Dermis microvascular lymphatic vessel endothelial cell (primary cell): ENCODE results near the gene APBA2. TPM values are rescaled to one million over a fixed set of nuclear protein-coding genes. Genes with fewer than 3 reads are reported as not detected.

ENCODE experiments used
- DNase-seq, 2 donors: peaks; one replicate each; pipeline versions ENCODE4 v3.0.0 to v3.0.0-alpha.2; 2010; ENCODE audit warnings: low read depth in 2 of 2
- total RNA-seq: library from RNA; depleted of rRNA; stranded (reverse); fragments of >200 nt; gene quantifications from 2 replicates; pipeline ENCODE4 v1.2.1, GENCODE V29; 2014

APBA2 gene
- total RNA-seq, 1 donor from 2014 or later = 22.7 TPM

DNA sequence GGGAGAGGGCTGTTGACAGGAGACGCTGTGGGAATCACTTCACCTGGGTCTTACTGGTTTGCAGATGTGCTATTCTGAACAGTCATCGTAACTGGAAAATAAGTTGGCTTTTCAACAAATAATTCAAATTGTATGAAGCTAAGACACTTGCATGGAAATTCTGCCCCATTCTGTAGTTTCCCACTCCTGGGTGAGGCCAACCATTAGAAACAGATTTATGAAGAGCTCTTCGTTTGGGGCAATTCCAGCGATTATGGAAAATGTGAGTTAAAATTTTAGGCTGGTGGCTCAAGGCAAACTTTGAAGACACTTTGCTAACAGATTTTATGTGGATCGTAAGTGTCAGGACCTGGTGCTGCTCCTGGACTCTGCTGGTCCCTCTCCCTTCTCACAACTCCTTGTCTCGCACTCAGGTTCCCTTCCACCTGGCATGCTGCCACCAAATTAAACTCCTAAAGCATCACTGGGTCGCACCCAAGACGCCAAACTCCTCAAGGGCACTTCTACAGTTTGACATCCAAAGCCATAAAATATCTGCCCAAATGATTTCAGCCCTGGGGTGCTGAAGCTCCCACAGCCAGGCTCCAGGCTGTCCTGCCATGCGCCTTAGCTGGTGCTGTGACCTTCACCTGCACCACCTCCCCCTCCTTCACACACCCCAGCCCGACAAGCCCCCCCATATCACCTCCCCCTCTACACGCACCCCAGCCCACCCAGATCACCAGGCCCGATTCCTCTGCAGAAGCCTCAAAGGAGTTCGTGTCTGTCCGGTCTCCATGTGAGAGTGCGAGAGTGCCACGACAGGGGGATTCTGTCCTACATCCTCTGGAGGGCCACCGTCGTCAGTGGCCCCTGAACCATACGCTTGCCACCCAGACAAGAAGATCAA is 245.4 kb downstream of the APBA2 start:
- no peak for DNase-seq

DNA sequence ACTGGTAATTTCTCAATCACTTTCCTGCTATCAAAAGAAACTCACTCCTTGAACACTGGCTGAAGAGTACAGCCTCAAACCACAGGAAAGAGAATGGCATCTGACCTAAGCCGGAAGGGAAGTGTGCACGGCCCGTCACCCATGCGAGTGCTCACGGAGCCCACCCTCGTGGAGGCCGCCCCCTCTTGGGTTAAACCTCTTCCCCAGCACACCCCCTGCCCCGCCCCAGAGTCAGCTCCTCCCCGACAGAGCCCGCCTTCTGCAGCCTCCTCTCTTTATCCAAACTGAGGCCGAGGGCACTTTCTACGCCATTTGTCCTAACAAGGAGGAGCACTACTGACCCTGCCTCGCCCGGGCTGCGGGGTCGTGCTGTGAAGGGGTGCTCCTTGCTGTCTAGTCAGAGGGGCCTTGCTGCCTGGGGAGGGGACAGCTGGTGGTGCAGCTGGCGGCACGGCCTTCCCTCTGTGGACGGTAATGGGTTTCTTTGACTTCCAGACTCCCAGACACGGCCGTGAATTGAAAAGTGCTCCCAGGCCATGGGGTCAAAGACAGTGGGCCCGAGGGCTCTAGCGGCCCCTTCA is 246.2 kb downstream of the APBA2 start:
- DNase-seq = no peak

DNA sequence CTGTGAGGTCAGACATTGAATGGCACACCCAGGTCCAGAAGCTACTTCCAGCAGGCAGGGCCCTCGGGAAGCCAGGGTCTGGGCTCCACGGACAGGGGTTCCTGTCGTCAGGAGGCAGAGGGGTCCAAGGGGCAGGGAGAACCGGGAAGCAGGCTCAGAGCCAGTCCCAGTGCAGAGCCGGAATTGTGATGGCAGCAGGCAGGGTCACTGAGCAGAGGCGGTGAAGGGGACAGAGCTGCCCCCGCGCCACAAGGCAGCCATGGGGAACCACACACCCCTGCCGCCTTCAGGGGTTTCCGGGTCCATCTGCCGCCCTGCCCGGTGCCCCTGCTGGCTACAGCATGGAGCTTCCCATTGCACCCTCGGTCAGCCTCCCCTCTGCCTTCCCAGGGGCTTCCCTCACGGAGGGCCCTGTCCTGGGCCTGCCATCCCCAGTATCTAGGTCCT is 247.0 kb downstream of the APBA2 start:
- DNase-seq = peak in 1 of 2 donors; percentile 12

DNA sequence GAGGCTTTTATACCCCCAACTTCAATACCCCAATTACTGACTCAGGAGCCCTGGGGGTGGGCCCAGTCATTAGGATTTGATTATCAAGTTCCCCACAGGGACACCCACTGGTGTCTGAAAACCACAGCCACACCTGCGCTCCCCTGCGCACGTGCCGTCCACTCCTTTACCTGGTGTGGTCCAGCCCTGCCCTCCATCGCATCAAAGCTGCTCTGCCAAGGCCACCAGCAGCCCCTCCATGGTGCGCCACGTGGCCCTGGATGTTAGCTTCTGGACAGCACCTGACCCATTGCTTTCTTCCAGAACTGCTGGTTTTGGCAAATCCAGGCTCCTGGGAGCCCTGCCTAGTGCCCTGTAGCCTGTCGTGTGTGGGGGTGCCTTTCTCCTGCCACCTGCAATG is 247.5 kb downstream of the APBA2 start:
- DNase-seq = no peak

DNA sequence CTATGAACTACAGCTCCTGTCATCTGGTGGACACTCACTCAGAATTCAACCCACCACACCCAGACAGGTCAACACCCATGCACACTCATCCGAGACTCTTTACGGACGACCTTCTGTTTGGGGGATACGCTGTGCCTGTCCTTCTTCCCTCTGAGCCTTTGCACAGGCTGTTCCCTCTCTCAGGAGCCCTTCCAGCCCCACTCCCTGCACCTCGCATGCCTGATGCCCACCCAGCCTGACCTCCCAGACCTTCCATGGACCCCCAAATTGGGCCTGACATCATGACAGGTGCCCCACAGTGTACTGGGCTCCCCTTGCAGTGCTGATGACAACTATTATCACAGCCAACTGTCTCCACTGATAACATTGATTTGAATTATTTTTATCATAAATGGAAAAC is 248.0 kb downstream of the APBA2 start:
- no peak for DNase-seq

DNA sequence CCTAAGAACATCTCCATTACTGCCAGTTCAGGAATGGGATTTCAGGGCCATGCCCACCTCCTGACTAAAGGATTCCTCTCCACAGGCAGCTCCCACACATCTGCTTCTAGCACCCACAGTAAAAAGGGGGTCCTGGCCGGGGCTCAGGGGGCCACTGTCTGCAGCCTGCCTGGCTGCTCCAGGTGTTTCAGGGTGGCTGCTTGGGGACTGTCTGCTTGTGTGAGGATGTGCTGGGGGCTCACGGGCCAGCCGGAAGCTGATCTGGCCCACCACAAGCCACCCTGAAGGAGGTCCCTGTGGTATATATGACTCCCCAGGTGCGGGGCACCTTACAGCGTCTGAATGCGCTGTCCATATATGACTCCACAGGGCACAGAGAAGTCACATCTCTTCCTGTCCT is 248.5 kb downstream of the APBA2 start:
- DNase-seq = no peak

DNA sequence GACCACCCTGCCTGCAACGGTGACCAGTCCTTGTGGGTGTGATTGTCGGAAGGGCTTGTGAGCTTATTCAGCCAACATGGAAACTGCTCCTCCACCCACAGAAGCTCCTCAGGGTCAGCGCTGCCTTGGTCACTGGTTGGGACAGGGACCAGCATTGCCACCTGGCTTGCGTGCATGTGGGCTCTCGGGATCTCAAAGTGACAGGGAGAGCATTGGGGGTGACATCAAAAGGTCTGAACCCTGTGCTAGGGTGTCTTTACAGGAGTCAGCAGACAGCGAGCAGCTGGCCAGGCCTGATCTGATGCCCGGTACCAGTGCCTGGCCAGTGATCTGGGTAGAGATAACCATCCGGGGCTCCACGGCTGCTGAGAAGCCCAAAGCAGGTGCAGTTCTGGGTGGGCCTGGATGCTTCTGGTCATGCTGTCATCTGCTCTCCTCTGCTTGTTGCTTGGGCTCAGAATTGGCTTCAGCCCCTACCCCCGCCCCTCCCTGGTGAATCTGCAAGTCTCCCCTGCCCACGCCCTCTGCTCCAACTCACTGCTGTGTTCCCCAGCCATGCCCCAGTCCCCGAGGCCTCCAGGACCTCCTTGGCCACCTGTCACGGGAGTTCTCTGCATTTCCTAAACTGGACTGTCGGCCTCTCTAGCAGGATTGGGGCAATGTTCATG is 249.0 kb downstream of the APBA2 start:
- no peak for DNase-seq

DNA sequence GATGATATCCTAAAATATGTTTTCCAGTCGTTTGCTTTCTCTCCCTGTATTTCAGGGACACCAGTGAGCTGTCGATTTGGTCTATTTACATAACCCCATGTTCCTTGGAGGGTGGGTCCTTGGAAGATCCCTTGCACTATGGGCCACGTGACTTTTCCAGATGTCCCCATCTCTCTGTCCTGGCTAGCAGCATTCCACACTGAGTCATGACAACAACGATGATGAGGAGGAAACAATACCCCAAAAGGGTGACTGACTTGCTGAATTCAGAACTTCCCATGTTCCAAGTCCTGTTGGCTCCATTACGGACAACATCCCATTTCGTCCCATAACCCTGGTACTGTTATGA is 249.5 kb downstream of the APBA2 start:
- no peak for DNase-seq

DNA sequence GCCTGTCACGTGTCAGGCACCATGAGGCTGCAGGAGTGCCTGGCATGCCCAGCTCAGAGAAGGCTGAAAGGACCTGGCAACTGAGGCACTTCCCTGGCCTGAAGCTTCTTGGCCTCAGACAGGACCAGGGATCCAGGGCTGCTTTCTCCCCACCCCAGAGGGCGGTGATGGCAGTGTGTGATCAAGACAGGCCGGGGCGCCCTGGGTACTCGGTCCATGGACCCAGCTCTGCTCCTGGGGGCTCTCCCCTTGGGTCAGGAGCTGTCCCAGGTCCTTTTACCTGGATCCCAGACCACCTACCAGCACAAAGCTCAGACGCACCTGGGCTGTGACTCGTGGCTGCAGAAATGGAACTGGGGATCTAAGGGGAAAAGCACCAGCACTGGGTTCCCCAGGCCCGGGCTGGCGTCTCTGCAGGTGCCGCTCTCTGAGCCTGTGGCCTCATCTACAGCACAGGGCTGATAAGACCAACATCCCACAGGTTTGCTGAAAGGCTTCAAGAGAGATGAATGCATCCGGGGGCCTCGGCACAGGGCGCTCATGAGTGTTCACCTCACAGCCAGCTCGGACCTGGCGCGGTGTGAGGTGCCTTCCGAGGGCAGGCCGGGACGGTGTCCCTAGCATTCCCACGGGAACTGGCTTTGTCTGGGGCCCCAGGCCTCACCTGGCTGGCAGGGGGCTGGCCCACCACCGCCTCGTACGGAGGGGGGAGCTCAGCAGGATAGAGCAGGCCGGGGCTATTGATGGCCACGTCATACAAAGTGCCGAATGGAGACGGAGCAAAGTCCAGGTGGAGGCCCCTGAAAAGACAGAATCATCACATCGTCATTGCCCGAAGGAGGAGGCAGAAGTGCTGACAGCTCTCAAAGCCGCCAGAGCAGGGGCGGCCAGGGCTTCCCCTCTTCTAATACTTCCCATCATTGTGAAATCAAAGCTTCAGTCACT is 250.2 kb downstream of the APBA2 start:
- no peak for DNase-seq

DNA sequence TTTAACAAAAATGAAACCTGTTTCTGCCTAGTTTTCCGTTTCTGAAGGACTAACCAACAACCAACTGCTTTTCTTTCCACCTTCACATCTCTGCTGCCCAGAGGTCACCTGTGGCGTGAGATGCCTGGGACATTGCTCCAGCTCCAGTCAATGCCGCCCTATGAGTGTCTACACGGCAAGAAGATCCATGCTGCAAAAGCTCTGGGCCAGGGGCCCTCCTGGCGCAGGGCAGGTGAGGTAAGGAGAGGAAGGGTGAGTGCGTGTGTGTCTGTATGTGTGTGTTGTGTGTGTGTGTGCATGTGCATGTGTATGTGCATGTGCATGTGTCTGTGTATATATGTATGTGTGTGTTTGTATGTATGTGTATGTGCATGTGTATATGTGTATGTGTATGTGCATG is 252.5 kb downstream of the APBA2 start:
- no peak for DNase-seq

DNA sequence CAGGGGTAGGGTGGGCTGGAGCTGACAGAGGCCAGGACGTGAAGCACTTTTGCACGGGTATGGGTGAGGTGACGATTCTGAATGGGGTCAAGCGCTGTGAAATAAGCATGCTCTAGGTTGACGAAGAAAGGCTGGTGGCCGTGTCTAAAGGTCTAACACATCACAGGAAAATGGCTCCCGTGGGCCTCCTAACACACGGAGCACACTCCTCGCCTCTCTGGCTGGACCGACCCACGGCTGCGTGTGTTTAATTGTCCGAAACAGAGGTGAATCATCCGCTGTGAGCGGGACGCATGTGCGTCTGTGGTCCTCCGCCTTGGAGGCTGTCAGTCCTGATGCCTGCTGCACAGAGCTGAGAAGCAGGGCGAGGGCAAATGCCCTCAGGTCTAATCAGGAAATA is 253.3 kb downstream of the APBA2 start:
- DNase-seq = no peak

DNA sequence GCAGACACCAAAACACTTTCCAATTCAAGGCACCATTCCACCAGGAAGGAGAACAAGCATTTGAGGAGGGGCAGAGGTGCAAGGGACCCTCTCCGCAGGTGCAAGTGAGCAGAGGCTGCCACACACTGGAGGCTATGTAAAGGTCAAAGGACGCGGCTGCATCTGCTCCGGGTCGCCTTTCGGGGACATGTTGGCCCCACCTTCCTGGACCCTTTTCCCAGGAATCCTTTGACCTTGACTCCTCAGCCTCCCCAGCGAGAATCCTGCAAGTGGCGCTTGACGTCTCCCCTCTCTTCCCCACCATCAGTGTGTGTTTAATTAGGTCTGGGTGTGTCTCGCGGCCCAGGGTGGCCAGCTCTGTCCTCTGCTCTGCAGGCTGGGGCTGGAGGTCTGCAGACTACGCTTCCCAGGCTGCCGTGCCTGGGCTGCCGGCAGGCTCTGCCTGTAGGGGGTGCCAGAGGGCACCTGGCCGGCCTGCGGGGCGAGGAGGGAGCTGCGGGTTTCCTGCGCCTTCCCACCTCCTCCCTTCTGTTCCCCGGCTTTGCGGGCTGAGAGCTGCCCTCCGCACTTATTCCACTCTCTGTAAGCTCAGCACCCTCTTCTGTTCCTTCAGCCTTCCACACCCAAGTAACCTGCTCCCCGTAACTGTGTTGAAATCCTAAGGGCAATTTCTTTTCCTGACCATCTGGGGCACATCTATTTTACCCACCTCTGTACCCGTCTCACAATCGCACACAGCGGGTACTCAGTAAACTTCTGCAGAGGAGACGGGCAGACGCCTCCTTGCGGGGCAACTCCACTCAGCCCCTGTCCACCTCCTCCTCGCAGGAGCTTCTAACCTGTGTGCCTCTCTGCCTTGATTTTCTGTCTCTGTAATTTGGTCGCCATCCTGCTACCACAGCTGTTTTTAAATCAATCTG is 254.0 kb downstream of the APBA2 start:
- DNase-seq = peak; percentile 17 to 37

DNA sequence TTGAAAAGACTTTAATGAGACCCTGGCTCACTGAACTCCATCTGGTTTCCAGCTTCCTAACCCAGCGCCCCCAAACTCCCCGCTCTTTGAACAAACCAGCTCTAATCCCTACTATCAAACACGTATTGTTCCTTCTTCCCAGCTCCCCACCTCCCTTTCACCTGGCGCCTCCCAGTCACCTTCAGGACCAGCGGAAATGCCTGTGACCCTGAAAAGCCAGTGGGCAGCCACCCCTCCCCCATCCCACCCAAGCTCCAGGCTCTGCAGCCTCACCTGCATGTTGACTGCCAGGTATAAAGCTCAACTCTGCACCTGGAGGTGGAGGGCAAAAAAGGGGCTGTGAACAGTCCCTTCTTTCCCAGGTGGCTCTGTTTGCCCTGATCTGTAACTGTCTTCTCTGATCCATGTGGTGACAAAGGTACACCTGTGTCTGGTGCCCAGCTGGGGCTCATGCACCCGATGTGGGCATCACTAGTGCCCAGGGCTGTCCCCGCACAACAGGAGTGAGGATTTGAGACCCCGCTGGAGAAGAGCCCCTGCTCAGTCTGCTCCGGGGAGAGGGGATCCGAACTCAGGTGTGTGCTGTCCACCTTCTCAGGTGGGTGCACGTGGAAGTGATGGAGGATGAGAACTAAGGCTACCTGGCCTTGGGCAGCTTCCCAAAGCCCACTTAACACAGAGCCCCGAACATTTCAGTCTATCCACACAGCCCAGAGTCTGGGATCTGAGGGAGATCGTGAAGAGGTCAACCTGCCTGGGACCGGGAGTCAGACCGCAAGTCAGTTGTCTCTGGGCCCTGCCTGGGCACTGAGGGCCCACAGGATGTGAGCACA is 254.9 kb downstream of the APBA2 start:
- DNase-seq = no peak

DNA sequence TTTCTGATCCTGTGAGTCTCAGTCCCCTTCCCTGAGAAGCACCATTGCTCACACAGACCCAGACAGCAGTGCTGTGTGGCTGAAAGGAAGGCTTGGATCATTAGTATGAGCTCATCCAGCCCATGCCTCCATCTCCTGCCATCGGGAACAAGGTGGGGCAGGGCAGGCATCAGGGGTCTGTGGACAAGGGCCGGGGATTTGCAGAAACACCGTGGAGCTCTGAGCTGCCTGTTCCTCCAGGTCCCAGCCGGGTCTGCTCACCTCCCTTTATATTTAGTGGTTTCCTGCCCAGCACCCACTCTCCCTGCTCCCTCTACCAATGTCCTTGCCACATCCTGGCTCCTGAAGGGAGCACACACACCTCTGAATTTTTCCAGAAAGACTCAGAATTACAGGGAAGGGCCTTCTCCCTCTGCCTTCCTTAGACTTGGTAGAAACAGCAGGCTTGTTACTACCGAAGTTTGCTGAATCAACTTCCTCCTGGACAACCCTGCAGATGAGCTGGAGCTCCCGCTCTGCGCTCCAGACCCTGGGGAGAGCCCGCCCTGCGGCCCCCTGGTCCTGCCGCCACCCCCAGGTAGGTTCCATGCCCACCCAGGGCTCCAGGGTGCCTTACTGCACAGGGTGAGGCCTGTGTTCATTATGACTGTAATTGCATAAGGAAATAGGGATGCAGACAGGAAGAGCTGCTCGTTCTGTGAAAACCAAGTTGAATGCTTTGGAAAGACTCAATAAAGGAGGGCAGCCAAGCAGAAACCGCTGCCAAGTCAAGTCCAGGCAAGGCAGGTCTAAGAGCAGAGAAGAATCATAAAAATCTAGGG is 255.7 kb downstream of the APBA2 start:
- no peak for DNase-seq

DNA sequence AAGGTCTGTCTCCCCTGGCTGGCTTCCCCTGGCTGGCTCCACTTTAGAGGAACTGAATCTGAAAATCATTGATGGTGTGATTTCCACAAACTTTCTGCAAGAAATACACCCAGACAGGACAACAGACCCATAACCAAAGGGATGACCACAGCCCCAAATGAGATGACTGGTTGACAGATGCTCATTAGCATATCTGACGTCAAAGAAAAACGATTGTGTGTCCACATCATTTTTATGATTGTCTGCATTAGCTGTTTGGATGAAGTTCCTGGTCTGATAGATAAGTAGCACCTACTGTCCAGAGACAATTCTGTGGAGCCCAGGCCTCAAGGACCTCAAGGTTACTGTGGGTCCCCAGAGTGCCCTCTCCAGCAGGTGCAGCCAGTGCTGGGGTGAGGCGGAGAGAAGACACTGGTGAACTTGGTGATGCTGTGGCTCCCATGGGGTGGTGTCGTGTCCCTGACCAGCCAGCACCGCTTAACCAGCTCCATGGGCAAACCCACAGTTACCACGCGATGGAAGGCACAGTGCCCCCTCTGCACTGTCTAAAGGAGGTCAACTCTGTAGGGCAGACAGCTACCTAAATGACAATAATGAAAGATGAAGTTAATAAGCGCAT is 256.5 kb downstream of the APBA2 start:
- DNase-seq = no peak

DNA sequence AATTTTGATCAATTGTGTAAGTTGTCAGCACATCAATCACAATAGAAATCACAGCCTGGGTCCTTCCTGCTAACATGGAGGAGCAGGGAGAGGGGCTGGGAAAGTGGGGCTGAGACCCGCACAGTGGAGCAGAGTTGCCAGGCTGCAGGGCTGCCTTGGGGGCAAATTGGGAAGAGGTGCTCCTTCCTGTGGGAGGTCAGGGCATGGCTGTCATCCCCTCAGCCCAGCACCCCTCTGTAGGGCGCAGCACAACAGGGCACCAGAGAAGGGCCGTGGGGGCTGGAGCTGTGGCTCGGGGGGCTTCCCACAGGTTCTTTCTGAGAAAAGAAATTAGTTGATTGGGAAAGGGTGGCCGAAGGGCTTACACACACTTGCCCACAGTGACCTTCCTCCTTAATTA is 257.5 kb downstream of the APBA2 start:
- DNase-seq = no peak

DNA sequence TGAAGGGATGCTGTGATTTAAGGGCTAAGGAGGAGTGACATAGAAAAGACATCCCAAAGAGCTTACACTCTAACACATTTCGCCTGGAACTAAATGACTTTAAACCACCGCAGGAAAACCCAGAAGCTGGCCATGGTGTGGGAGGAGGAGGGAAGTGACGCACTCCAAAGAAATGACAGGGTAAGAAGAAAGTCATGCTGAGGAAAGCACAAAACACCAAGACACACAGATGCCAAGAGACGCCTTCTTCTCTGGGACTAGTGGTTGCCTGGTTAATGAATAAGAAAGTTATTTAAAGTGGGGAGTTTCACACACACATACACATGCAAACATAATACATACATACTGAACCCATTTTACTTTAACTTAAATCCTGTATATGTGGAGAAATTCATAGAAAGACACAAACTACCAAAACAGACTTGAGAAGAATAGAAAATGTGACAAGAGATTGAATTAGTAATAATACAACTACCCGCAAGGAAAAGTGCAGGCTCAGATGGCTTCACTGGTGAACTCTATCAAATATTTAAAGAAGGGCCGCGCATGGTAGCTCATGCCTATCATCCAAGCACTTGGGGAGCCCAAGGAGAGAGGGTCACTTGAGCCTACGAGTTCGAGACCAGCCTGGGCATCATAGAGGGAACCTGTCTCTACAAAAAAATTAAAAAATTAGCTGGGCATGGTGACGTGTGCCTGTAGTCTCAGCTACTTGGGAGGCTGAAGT is 258.3 kb downstream of the APBA2 start:
- no peak for DNase-seq

DNA sequence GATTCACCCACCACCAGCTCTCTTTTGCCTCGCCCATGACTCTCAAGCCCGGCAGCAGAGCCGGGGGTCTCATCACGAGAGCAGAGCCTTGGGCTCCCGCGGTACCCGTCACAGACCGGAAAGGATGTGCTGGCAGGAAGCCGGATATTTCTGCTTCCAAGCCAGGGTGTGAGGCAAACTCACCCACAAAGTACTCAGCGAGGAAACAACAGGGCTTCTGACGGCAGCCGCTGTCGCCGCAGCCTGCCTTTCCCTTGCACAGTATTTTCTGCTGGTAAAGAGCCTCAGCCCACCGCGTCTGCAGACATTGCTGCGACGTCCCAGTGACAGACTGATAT is 263.9 kb downstream of the APBA2 start:
- peak; percentile 10 to 36 for DNase-seq
